ENCODE measurements around the gene SCAMP4. TPM values are rescaled to one million over a fixed set of nuclear protein-coding genes. Genes with fewer than 3 reads are reported as not detected.

Gene SCAMP4
- polyA plus RNA-seq, 1 donor from 2014 or later = 12.7 TPM

DNA sequence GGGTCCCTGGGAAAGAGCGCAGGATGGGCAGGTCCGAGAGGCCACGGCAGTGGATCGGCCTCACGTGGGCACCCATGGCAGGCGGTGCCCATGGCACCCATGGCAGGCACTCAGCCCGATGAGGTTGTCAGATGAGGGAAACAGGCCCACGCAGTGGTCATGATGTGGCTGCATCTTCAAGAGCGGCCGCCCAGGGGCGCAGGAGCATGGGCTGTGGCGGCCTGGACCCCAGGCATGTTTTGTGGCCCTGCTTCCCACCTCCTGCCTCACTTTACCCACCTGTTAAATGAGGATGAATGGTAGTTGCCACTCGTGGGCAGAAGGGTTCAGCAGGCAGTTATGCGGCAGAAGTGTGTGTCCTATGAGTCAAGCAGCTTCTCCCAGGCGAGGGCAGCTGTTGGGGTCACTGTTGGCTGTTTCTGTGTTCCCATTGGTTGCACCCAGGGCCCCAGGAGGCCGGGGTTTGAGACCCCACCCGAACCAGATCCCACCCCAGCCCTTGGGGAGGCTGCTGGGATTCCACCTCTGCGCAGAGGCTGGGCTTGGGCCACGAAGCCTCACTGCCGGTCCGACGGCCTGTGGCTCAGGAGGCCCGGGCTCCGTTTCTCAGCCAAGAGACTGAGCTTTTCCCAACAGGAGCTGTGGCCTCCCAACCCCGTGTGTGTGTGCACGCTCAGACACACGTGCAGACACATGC, 65.8 kb downstream of the SCAMP4 start:
- no peak for TF ChIP-seq TAF1 (IDR thresholded peaks at IDR 0.05; ENCODE audit: low read depth)
- no peak for TF ChIP-seq RAD21 (conservative IDR thresholded peaks at IDR 0.05)
- TF ChIP-seq CTCF (IDR thresholded peaks at IDR 0.05; ENCODE audit: poor library complexity, severe bottlenecking) = no peak
- TF ChIP-seq SMC3 (conservative IDR thresholded peaks at IDR 0.05; ENCODE audit: poor library complexity) = no peak
- no peak for TF ChIP-seq POLR2AphosphoS5 (IDR thresholded peaks at IDR 0.05)
- TF ChIP-seq MXI1 (conservative IDR thresholded peaks at IDR 0.05; ENCODE audit: poor library complexity, severe bottlenecking) = no peak
- Histone ChIP-seq H3K27ac (ENCODE audit: low read length) (no peak overlapping the region), H3K9me2 (ENCODE audit: insufficient read depth, low read length) (no peaks in the 10 kb centered on the region), H3F3A (ENCODE audit: insufficient read depth, low read length, poor library complexity, severe bottlenecking) (no peaks in the 10 kb centered on the region), H3K27me3 (ENCODE audit: insufficient read depth, low read depth, low read length) (no peaks in the 10 kb centered on the region), H3K4me2 (ENCODE audit: low read length) (no peak overlapping the region), H3K9me3 (ENCODE audit: low read length) (no peaks in the 10 kb centered on the region), H3K36me3 (ENCODE audit: insufficient read depth, low read length) (no peaks in the 10 kb centered on the region), H3K79me2 (replicated peaks; ENCODE audit: insufficient read depth, low read length) (peaks cover 4% of the 10 kb centered on the region), H2AFZ (ENCODE audit: low read depth, low read length) (no peak overlapping the region), H4K20me1 (ENCODE audit: insufficient read depth) (no peaks in the 10 kb centered on the region), H3K9ac (ENCODE audit: low read length) (no peak overlapping the region), H3K4me3 (ENCODE audit: low read length) (no peak overlapping the region)

DNA sequence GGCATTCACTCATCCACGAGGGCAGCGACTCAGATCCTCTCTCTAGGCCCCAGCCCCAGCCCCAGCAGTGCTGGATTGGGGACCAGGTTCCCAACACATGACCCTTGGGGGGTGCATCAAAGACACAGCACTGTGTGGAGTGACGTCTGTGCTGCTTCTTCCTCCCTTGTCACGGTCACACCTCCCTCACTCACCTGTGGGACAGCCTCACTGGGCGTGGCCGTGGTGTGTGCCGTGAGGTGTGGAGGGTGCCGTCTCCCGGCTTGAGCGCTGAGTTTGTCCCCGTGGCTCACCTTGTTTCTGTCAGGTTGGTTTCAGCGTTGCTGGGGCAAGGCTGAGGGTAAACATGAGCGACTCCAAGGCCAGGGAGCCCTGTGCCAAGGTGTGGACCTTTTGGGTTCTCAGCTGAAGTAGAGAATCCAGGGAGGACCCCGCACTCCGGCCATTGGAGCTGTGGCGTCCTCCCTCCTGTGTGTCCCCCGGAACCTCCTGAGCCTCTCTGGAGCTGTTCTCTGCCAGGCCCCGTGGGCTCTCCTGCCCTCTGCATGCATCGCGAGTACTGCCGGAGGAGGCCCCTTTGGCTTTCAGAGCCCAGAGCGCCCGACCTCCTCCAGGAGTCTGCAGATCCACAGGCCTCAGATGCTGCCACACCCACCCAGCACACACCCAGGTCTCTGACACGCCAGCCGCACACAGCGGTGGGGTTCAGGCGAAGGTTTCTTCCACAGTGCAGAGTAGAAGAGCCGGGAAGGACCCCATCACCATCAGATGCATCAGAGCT, 69.4 kb downstream of the SCAMP4 start:
- Histone ChIP-seq H3K4me2 (ENCODE audit: low read length) (no peak overlapping the region), H4K20me1 (ENCODE audit: insufficient read depth) (no peaks in the 10 kb centered on the region), H3K9me2 (ENCODE audit: insufficient read depth, low read length) (no peaks in the 10 kb centered on the region), H3K79me2 (replicated peaks; ENCODE audit: insufficient read depth, low read length) (peaks cover 4% of the 10 kb centered on the region), H3K4me3 (ENCODE audit: low read length) (no peak overlapping the region), H3F3A (ENCODE audit: insufficient read depth, low read length, poor library complexity, severe bottlenecking) (no peaks in the 10 kb centered on the region), H3K27me3 (ENCODE audit: insufficient read depth, low read depth, low read length) (no peaks in the 10 kb centered on the region), H3K27ac (ENCODE audit: low read length) (no peak overlapping the region), H2AFZ (ENCODE audit: low read depth, low read length) (no peak overlapping the region), H3K9ac (ENCODE audit: low read length) (no peak overlapping the region), H3K9me3 (ENCODE audit: low read length) (no peaks in the 10 kb centered on the region), H3K36me3 (ENCODE audit: insufficient read depth, low read length) (no peaks in the 10 kb centered on the region)
- TF ChIP-seq CTCF (IDR thresholded peaks at IDR 0.05; ENCODE audit: poor library complexity, severe bottlenecking) (no peak), TAF1 (IDR thresholded peaks at IDR 0.05; ENCODE audit: low read depth) (no peak), RAD21 (conservative IDR thresholded peaks at IDR 0.05) (no peak), EP300 (conservative IDR thresholded peaks at IDR 0.05; ENCODE audit: poor library complexity, severe bottlenecking) (no peak), EZH2 (IDR thresholded peaks at IDR 0.05; ENCODE audit: borderline replicate concordance, insufficient read depth, low read length, poor library complexity, severe bottlenecking) (no peak), REST (IDR thresholded peaks at IDR 0.05; ENCODE audit: borderline replicate concordance) (no peak), SMC3 (conservative IDR thresholded peaks at IDR 0.05; ENCODE audit: poor library complexity) (no peak), POLR2AphosphoS5 (IDR thresholded peaks at IDR 0.05) (no peak), MXI1 (conservative IDR thresholded peaks at IDR 0.05; ENCODE audit: poor library complexity, severe bottlenecking) (no peak)
